HG03575 (cell line): ENCODE data around the gene NHS.

ENCODE experiments used
- ATAC-seq: cut with Tn5 transposase; IDR thresholded peaks from one replicate; pipeline ENCODE4 v1.9.1; 2021; ENCODE audit not compliant: unreplicated experiment, insufficient number of reproducible peaks, low FRiP score; ENCODE audit errors: extremely low read depth

NHS gene

DNA sequence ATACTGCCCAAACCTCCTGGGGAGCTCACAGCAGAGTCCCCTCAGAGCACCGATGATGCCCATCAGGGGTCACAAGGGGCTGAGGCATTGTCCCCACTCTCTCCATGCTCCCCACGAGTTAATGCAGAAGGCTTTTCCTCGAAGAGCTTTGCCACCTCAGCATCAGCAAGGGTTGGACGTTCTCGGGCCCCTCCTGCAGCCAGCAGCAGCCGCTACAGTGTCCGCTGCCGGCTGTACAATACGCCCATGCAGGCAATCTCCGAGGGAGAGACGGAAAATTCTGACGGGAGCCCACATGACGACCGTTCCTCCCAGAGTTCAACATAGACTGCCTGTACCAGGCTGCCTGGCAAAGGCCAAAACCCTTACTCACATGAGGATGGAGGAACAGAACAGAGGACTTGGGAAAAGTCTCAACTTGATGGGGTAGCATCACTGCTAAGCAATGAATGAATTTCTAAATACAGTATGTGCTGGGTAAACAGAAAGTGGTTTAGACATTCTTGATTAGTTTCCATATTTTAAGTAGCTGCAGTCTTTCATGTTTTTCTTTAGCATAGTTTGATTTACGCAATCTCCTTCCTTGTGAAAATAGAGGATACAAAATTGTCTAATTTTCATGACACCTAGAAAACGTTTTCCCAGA lies 357.3 kb downstream of the NHS start:
- no peak for ATAC-seq

DNA sequence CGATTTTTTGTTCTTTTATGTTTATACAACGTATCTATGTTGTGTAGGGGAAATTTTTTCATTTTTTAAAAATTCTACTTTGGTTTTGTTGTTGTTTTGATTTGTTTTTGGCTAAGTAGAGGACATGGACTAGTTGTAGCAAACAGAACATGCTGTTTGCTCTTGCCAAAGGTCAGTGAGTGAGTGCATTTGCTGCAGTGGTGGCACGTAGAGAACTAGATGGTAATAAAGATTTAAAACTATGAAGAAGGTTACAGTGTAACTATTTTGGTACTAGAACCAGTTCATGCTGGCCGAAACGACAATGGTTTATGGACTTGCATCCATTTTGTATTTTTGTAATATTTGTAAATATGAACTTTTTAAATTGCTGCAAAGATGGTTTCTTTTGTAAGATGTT lies 360.4 kb downstream of the NHS start:
- ATAC-seq: no peak

GRCh38 chrX:17736478-17736855 lies 361.5 kb downstream of the NHS start:
- no peak for ATAC-seq

DNA sequence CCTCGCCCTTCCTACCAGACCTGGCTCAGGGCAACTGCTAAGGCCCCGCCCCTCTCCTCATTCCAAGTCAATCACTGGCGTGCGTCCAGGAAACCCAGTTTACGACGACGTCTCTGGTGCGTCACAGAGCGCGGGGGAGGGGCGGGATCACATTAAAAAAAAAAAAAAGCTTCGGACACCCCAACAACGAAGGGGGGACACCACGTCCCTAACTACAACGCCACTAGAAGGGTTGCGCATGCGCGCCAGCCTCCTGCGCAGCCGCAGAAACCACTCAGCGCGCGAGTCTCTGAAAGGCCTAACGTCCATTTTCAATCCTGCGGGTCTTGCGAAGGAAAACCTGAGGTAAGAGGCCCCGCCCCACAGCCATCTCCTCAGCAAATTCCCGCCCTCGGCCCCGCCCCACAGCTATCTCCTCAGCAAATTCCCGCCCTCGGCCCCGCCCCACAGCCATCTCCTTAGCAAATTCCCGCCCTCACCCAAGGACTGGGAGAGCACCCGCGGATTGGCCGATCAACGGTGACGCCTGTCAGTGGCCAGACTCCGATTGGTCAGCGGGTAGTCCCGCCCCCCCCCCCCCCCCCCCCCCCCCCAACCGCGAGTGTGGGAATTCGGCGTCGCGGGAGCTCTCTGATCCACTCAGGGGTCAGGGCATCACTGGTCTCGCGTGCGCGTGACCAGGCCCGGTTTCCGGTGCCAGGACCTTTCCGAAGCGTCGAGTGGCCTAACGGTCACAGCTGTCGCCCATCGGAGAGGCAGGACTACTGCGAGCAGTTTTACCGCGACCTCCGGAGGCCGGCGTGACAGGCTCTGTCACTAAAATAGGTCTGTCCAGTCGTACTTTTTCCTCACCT lies 362.1 kb downstream of the NHS start, which contains the start of gene SCML1:
TSS of gene SCML1 (plus strand) at position 638 of the 854 bp plus-strand sequence. CDS start 6,694 bp downstream, outside the sequence.
- no peak for ATAC-seq

DNA sequence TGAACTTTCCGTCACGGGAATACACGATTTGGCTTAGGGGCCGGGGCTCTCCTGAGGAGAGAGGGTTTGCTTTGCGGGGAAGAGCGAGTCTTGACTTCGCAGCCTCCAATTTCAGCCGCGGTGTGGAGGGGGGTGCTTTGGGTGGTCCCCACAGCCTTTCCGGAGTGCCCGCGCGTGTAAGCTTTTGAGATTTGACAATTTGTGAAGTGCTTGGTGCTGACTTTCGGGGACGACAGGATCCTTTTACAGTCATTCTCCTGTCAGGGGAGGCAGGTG lies 362.6 kb downstream of the NHS start:
- ATAC-seq: no peak

DNA sequence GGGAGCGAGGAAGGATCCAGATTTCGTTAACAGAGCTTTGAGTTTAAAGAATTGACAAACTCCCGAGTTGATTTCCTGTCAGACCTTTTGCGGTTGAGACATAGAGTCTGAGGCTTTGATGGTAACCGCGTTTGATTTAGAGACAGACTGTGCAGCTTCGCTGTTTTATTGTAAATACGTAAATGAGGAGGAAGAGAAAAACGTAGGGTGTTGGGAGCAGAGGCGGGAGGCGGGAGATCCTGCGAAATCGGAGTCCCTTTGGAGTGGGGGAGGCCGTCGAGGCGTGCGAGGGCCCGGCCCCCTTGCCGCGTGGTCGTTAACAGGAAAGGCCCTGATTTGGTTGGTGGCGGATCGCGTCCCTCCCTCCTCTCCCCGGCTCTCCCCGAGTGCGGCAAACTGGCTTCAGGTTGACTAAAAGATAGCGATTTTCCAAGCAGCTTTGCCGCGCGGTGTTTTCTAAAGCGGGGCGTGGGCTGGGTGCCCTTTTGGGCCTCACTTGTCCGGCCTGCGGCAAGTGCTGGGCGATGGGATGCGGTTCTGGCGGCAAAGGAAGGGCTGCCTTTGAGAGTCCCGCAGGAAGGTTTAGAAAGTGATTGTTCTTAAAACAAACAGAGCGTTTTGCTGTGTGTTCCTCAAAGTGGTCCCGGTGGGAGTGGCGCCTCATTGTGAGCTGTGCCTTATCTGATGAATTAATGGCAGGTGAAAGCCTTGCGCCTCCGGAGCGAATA lies 363.1 kb downstream of the NHS start:
- no peak for ATAC-seq

DNA sequence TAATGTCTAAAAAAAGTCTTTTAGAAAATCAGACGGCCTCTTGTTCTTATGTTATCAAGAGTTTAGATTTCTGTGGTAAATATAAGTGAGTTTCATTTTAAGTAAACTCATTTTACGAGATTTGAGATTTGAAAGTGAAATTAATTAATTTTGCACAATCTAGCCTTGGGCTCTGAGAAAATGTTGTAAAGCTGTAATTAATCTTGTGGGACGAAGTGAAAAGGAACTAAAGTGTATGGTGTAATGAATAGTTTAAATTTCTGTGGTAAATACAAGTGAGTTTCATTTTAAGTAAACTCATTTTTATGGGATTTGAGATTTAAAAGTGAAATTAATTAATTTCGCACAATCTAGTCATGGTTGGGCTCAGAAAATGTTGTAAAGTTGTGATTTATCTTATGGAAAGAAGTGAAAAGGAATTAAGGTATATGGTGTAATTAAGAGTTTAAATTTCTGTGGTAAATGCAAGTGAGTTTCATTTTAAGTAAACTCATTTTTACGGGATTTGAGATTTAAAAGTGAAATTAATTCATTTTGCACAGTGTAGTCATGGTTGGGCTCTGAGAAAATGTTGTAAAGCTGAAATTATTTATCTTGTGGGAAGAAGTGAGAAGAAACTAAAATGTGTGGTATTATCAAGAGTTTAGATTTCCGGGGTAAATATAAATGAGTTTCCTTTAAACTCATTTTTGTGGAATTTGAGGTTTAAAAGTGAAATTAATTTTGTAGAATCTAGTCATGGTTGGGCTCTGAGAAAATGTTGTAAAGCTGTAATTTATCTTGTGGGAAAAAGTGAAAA lies 363.9 kb downstream of the NHS start:
- ATAC-seq: no peak

- no peak for ATAC-seq
Measured at GRCh38 chrX:17740137-17741122, 365.4 kb downstream of the NHS start.

DNA sequence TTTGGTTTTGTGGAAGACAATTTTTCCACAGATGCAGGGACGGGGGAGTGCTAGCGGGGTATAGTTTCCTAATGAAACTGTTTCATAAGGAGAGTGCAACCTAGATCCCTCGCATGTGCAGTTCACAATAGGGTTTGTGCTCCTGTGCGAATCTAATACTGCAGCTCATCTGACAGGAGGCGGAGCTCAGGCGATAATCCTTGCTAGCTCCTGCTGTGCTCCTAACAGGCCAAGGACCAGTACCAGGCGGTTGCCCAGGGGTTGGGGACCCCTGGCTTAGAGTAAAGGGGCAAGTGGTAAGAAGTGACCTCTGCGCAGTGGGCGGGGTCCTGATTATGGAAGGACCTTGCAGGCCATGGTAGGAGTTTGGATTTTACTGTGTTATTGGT lies 366.1 kb downstream of the NHS start:
- ATAC-seq: no peak

- no peak for ATAC-seq
Measured at GRCh38 chrX:17743913-17744312, 368.9 kb downstream of the NHS start.

- ATAC-seq: no peak
Measured at GRCh38 chrX:17744896-17745523, 370.0 kb downstream of the NHS start.

DNA sequence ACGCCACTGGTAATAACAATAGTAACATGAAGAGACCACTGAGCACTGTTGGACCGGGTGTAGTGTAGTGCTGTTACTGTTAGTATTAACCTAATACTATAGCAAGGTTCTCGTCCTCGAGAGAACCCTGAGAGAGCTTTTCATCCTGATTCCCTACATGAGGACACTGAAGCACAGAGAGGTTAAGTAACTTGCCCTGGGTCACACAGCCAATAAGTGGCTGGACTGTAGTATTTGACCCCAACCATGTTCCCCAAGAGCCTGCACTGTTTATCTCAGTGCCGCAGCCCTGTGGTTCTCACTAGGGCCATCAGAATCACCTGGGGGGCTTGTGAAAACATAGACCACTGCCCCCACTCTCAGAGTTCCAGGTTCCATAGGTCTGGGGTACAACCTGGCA lies 372.7 kb downstream of the NHS start:
- ATAC-seq: no peak

DNA sequence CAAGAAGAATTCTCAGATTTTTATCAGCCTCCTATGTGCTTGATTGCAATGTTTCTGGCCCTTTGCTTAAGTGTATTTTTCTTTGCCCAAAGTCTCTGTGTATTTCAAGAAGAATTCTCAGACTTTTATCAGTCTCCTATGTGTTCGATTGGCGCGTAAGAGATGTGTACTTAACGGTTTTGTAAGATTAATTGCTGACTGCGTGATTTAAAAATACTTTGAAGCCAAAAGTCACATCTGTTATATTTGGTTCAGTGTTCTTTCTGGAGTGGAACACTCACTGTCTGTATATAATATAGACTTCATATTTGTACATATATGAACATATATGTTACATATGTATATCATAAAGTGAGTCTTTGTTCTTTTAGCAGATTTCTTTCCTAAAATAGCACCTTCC lies 373.7 kb downstream of the NHS start:
- ATAC-seq: no peak

GRCh38 chrX:17750436-17750835 lies 375.4 kb downstream of the NHS start:
- ATAC-seq: no peak

DNA sequence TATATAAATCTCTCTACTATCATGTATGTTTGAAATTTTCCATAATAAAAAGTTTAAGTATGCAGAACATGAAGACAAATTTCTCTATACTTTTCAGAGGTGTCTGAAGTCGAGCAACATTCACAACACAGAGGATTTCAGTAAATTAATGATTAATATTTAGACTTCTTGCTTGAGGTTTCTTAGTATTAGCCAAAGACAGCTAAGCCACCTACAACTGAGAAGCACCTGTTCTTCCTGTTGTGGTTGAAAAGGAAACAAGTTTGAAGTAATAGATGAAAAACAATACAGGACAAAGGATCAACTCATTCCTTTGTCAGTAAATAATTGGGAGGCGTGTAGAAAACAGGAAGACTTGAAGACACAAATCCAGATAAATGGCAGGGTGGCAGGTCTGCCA lies 383.4 kb downstream of the NHS start:
- ATAC-seq: no peak

DNA sequence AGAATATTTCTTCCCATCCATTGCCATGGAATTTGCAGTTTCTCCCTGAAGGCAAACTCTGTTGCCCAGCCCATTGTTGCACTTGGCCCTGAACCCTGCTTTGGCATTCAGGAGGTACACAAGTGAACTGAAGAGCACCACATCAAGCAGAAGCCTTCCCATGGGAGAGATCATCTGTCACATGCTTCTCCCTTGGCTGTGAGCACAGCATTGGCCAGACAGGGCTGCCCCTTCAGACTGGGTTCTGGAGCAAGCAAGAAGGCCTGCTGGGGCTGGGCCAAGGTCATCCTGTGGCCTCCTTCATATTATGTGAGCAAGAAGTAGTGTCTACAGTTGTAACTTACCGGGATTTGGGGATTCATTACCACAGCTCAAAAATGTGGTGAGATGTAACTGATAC lies 385.0 kb downstream of the NHS start:
- no peak for ATAC-seq

- no peak for ATAC-seq
Measured at GRCh38 chrX:17767734-17768133, 392.7 kb downstream of the NHS start.

GRCh38 chrX:17768997-17769396 lies 394.0 kb downstream of the NHS start:
- ATAC-seq: no peak
